Measurements from ENCODE around the gene RHOBTB1.

Gene RHOBTB1

DNA sequence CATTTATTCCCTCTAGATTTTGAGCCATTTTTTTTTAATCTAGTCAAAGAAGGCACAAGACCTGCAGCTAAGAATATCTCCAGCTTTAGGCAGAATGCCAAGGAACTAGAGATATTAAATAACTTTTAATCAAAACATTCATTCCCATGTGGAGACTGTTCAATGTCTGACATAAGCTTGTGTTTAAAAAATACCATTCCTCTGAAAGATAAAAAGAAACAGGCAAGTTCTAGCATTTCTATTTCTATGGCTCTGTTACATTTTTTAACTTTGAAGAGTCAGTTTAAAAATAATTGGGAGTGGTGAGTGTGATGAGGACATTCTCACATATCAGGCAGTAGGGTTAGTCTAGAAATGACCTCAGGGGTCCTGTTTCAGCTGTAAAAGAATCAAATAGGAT, 48.0 kb downstream of the RHOBTB1 start:
- no peak overlapping the region for H3K27ac ChIP-seq (ENCODE audit: low read depth, low read length, poor library complexity, severe bottlenecking)
- H3K27me3 ChIP-seq (ENCODE audit: insufficient read depth, low read length) = no peaks in the 10 kb centered on the region
- H3K36me3 ChIP-seq (ENCODE audit: insufficient read depth, low read length) = no peaks in the 10 kb centered on the region
- H3K9ac ChIP-seq (ENCODE audit: low read length) = no peak overlapping the region
- no peaks in the 10 kb centered on the region for H3K9me2 ChIP-seq (ENCODE audit: low read depth, low read length)
- no peak for TF ChIP-seq EZH2 (IDR thresholded peaks at IDR 0.05; ENCODE audit: borderline replicate concordance, low read length)
- TF ChIP-seq, protein P1, sequence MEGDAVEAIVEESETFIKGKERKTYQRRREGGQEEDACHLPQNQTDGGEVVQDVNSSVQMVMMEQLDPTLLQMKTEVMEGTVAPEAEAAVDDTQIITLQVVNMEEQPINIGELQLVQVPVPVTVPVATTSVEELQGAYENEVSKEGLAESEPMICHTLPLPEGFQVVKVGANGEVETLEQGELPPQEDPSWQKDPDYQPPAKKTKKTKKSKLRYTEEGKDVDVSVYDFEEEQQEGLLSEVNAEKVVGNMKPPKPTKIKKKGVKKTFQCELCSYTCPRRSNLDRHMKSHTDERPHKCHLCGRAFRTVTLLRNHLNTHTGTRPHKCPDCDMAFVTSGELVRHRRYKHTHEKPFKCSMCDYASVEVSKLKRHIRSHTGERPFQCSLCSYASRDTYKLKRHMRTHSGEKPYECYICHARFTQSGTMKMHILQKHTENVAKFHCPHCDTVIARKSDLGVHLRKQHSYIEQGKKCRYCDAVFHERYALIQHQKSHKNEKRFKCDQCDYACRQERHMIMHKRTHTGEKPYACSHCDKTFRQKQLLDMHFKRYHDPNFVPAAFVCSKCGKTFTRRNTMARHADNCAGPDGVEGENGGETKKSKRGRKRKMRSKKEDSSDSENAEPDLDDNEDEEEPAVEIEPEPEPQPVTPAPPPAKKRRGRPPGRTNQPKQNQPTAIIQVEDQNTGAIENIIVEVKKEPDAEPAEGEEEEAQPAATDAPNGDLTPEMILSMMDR (IDR thresholded peaks at IDR 0.05; ENCODE audit: low read length) = no peak
- H4K20me1 ChIP-seq (ENCODE audit: insufficient read depth, low read length) = no peaks in the 10 kb centered on the region
- H3K4me3 ChIP-seq (ENCODE audit: low read depth, low read length, poor library complexity, severe bottlenecking) = no peak overlapping the region
- no peak overlapping the region for H3K4me2 ChIP-seq (ENCODE audit: low read length)
- H3K79me2 ChIP-seq (ENCODE audit: insufficient read depth, low read length) = no peaks in the 10 kb centered on the region
- no peak overlapping the region for H2AFZ ChIP-seq (ENCODE audit: low read length)
- H3F3A ChIP-seq (ENCODE audit: insufficient read depth, low read length) = no peaks in the 10 kb centered on the region
- H3K4me1 ChIP-seq (ENCODE audit: insufficient read depth, low read length, severe bottlenecking) = no peaks in the 10 kb centered on the region
- H3K9me3 ChIP-seq (ENCODE audit: low read length) = no peaks in the 10 kb centered on the region

DNA sequence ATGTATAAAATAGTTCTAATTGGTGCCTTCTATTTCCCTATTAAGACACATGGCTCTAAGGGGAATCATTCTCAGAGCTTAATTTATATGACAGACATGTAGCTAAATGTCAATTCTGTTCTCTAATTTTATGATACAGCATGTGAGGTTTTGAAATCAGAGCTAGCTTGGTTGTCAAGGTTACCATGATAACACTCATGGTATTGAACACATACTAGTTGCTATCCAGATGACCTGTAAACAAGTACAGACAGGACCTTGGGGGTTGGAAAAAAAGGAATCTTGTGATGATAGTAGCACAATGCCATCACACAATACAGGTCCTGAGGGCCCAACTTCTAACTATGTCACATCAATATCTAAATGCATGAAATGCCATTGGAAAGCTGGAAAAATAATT, 49.2 kb downstream of the RHOBTB1 start:
- no peaks in the 10 kb centered on the region for H3K9me2 ChIP-seq (ENCODE audit: low read depth, low read length)
- H3K9ac ChIP-seq (ENCODE audit: low read length) = no peak overlapping the region
- no peaks in the 10 kb centered on the region for H4K20me1 ChIP-seq (ENCODE audit: insufficient read depth, low read length)
- TF ChIP-seq, protein P1 (IDR thresholded peaks at IDR 0.05; ENCODE audit: low read length) = no peak
- TF ChIP-seq EZH2 (IDR thresholded peaks at IDR 0.05; ENCODE audit: borderline replicate concordance, low read length) = no peak
- H3K4me3 ChIP-seq (ENCODE audit: low read depth, low read length, poor library complexity, severe bottlenecking) = no peak overlapping the region
- no peaks in the 10 kb centered on the region for H3K36me3 ChIP-seq (ENCODE audit: insufficient read depth, low read length)
- no peak overlapping the region for H3K27ac ChIP-seq (ENCODE audit: low read depth, low read length, poor library complexity, severe bottlenecking)
- H2AFZ ChIP-seq (ENCODE audit: low read length) = no peak overlapping the region
- no peaks in the 10 kb centered on the region for H3K4me1 ChIP-seq (ENCODE audit: insufficient read depth, low read length, severe bottlenecking)
- H3K27me3 ChIP-seq (ENCODE audit: insufficient read depth, low read length) = no peaks in the 10 kb centered on the region
- H3K79me2 ChIP-seq (ENCODE audit: insufficient read depth, low read length) = no peaks in the 10 kb centered on the region
- no peak overlapping the region for H3K4me2 ChIP-seq (ENCODE audit: low read length)
- no peaks in the 10 kb centered on the region for H3K9me3 ChIP-seq (ENCODE audit: low read length)
- no peaks in the 10 kb centered on the region for H3F3A ChIP-seq (ENCODE audit: insufficient read depth, low read length)

DNA sequence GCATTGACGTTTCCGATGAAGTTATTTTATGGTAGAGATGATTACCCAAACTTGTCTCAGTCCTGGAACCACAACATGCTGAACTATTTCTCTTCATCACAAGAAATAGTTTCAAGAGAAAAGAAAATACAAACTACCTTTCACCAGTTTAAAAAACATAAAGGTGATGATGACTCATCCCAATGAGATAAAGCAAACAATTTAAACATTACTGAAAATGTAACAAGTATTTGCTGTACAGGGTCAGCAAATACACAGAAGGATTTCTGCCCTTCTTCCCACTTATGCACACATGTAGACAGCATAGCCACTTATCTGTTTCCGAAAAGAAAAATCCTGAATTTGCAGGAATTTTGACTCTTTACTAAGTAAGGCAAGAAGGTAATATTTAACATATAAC, 50.8 kb downstream of the RHOBTB1 start:
- no peaks in the 10 kb centered on the region for H3K9me3 ChIP-seq (ENCODE audit: low read length)
- H3K79me2 ChIP-seq (ENCODE audit: insufficient read depth, low read length) = no peaks in the 10 kb centered on the region
- H2AFZ ChIP-seq (ENCODE audit: low read length) = no peak overlapping the region
- H3K9ac ChIP-seq (ENCODE audit: low read length) = no peak overlapping the region
- no peaks in the 10 kb centered on the region for H3K9me2 ChIP-seq (ENCODE audit: low read depth, low read length)
- no peak overlapping the region for H3K4me3 ChIP-seq (ENCODE audit: low read depth, low read length, poor library complexity, severe bottlenecking)
- H3K4me1 ChIP-seq (ENCODE audit: insufficient read depth, low read length, severe bottlenecking) = no peaks in the 10 kb centered on the region
- H3F3A ChIP-seq (ENCODE audit: insufficient read depth, low read length) = no peaks in the 10 kb centered on the region
- H3K27ac ChIP-seq (ENCODE audit: low read depth, low read length, poor library complexity, severe bottlenecking) = no peak overlapping the region
- no peak overlapping the region for H3K4me2 ChIP-seq (ENCODE audit: low read length)
- H3K27me3 ChIP-seq (ENCODE audit: insufficient read depth, low read length) = no peaks in the 10 kb centered on the region
- H4K20me1 ChIP-seq (ENCODE audit: insufficient read depth, low read length) = no peaks in the 10 kb centered on the region
- TF ChIP-seq, protein P1 (IDR thresholded peaks at IDR 0.05; ENCODE audit: low read length) = no peak
- TF ChIP-seq EZH2 (IDR thresholded peaks at IDR 0.05; ENCODE audit: borderline replicate concordance, low read length) = no peak
- H3K36me3 ChIP-seq (ENCODE audit: insufficient read depth, low read length) = no peaks in the 10 kb centered on the region

Measured in OCI-LY1 (cell line).